GM15510 (cell line): Measurements from ENCODE around the gene SLC9A2.

ENCODE experiments used
- POLR2A ChIP-seq: IDR thresholded peaks from 3 replicates; pipeline ENCODE4 v1.6.1; 2011; ENCODE audit warnings: borderline replicate concordance; ENCODE audit not compliant: insufficient read length; ENCODE audit errors: extremely low read depth

Gene SLC9A2, protein sequence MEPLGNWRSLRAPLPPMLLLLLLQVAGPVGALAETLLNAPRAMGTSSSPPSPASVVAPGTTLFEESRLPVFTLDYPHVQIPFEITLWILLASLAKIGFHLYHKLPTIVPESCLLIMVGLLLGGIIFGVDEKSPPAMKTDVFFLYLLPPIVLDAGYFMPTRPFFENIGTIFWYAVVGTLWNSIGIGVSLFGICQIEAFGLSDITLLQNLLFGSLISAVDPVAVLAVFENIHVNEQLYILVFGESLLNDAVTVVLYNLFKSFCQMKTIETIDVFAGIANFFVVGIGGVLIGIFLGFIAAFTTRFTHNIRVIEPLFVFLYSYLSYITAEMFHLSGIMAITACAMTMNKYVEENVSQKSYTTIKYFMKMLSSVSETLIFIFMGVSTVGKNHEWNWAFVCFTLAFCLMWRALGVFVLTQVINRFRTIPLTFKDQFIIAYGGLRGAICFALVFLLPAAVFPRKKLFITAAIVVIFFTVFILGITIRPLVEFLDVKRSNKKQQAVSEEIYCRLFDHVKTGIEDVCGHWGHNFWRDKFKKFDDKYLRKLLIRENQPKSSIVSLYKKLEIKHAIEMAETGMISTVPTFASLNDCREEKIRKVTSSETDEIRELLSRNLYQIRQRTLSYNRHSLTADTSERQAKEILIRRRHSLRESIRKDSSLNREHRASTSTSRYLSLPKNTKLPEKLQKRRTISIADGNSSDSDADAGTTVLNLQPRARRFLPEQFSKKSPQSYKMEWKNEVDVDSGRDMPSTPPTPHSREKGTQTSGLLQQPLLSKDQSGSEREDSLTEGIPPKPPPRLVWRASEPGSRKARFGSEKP

GRCh38 chr2:102619414-102620319 is at the start of gene SLC9A2:
Gene SLC9A2 (plus strand): TSS chr2:102619553. CDS start chr2:102619849, 296 bp downstream.
- no peak for TF ChIP-seq POLR2A

DNA sequence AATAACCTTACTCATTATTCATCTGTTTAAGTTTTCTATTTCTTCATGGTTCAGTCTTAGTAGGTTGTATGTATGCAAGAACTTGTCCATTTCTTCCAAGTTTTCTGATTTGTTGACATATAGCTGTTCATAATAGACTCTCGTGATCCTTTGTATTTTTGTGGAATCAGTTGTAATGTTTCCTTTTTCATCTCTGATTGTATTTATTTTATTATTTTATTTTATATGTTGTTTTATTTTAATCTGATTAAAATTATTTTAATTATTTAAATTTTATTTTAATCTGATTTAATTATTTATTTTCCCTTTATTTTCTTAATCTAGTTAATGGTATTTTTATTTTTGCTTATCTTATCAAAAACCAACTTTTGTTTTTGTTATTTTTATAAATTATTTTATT is 43.5 kb upstream of the SLC9A2 start:
- TF ChIP-seq POLR2A, result no peak

DNA sequence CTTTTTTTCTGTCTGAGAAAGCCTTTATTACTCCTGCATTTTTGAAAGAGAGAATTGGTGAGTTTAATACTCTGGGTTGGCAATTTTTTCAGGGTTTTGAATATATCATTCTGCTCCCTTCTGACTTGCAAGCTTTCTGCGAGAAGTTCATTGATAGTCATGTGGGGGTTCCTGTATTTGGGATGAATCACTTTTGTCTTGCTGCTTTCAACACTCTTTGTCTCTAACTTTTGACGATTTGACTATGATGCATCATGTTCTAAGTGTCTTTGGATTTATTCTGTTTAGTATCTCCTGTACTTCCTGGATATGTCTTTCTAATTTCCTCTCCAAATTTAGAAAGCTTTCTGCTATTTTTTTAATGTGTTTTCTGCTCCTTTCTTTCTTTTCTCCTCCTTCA is 41.0 kb upstream of the SLC9A2 start:
- TF ChIP-seq POLR2A, result no peak

GRCh38 chr2:102581911-102582310 is 37.4 kb upstream of the SLC9A2 start:
- TF ChIP-seq POLR2A, result no peak

GRCh38 chr2:102582845-102583244 is 36.5 kb upstream of the SLC9A2 start:
- TF ChIP-seq POLR2A, result no peak

DNA sequence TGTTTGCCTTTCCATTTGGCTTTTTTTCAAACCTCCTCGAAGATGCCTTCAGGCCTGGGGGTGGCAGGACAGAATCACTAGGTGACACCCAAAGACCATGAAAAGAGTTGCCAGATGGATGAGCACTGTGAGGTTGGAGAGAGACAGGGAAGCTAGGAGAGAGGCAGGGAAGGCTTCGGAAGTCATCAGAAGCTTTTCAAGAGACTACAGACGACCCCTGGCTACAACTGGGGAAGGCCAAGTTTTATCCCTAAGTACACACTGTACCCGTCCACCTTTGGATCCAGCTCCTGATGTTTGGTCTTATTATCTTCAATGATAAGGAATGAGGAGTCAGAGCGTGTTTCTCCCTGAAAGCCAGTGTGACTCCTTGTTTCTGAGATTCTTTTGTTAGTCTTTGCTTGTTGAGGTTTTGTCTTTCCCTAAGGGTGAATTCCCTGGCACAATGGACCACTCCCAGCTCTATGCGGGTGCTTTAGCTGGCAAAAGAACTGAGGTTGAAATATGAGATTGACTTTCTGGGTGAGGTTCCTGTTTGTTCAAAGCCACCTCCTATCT is 33.4 kb upstream of the SLC9A2 start:
- TF ChIP-seq POLR2A, result no peak

DNA sequence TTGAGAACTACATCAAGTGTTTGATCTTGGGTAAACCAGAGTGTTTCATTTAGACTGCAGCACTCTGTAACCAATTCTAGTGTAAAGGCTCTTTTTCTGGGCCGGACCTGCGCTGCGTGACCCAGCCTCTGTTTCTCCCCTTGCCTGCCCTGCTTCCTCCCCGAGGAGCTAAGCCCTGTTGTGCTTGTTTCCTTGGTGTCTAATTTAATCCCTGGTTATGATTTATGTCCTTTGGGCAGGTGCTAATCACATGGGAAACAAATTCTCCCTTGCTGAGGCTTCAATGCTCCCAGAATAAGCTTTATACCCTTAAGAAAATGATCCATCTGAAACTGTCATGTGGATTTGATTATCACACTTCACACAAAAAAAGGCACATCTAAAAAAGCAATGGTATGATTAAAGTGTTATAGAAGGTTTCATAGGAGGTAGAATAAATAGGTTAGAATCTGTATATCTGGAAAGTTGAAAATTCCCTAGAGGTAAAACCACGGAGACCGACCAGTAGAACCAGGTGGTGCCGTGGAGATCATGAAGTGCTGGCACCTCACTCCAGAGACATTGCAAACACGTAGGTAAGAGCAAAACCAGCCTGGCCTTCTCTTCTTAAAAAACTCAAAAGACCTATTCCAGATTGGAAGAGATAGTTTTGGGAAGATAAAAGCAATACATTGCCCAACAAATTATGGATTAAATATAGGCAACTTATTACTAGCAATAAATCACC is 31.0 kb upstream of the SLC9A2 start:
- TF ChIP-seq POLR2A, result no peak

DNA sequence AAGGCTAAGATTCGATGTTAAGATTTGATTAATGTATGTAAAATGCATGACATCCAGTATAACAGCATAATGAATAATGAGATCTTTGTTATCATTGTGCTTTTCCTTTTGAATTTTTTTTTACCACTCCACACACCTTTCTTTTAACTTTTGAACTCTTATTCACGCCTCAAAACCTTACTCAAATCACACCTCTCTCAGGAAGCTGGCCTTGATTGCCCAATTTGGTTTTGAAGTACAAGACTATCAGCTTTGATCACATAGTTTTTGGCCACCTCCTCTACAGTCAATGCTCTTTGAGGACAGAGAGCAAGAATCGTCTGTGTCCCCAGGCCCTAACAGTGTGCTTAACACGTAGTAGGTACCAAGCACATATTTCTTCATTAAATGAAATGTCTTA is 29.9 kb upstream of the SLC9A2 start:
- no peak for TF ChIP-seq POLR2A

DNA sequence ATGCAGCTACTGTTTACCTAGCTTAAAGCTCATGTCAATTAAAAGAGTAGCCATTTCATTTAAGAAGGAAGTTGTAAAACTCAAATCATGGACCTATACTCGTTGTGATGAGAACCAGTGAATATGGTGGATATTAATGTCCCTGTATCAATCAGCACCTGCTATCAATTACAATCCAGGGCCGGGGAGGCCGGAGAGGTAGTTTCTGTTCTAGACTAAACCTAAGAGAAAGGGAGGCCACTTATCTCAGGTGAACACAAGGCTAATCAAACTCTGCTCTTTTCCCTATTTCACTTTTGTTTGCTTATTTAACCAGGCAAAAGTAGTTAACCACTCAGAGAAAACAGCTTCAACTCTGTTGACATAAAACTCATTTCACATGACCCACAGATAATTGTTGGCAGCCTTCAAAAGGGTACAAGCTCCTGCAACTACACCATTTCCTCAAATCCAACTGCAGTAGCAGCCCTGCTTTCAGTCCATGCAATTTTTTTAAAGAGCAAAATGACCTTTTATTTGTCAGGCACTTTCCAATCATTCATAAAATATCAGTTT is 27.8 kb upstream of the SLC9A2 start:
- no peak for TF ChIP-seq POLR2A

DNA sequence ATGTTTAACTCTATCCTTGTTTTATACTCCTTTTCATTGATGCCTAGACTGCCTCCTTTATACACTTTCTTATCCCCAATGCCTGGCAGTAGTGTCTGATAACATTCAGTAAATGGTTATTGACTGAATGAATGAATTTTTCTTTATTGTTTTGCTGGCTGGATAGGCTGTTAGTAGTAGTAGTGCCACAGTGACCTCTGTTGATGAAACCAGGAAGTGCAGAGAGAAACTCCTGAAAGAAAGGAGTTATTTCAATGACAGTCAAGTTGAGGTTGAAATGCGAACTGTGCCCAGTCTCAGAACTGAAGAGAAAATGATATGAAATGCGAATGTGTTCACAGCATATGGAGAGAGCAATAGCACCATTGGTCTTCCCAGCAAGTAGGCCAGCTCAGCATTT is 26.8 kb upstream of the SLC9A2 start:
- no peak for TF ChIP-seq POLR2A

DNA sequence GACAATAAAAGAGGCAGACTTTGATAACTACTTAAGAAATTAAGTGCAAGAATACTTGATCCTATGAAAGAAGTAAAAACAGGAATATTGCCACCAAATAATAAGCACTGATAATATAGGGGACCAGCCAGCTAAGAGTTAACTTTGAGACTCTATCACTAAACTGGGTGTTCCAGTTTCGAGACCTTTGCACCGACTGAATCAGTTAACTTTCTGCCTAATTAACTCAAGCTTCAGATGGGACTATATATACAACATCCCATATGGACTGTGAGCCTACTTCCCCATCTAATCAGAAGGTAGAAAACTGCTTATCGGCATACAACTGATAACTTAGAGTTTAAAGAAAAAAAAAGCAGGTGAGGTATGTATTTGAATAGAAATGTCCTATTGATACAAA is 25.8 kb upstream of the SLC9A2 start:
- TF ChIP-seq POLR2A, result no peak

- no peak for TF ChIP-seq POLR2A
Observed at GRCh38 chr2:102594445-102595016, 24.8 kb upstream of the SLC9A2 start.

DNA sequence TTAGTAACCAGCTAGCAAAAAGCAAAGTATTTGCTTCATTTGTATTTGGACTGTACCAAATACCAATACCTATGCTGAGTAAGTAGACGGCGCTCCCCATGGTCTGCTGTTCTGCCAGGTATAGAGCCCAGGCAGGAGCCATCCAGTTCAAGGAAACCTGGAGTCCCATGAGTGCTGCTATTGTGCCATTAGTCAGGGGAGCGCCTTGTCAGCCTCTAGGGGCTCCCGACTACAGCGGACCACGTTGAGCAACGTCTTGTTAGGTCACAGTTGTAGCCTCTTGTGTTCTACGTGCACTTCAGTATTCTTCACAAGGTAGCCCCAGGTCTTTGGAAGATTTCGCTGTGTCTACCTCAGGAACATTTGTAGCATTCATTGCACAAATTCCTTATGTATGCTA is 21.6 kb upstream of the SLC9A2 start:
- TF ChIP-seq POLR2A, result no peak

DNA sequence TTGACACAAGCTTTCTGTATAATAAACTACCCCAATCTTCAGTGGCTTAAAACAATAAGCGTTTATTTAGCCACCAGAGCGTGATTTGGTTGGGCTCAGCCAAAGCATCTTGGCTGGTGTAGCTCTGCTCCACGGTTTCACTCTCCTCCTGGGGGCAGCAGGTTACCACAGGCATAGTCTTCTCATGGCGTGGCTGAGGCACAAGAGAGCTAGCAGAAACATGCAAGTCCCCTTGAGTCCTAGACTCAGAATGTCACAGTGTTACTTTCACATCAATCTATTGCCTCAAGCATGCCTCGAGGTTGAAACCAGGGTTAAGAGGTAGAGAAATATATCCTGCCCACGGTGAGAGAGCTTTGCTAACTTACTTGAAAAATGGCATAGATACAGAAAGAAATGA is 19.9 kb upstream of the SLC9A2 start:
- no peak for TF ChIP-seq POLR2A

GRCh38 chr2:102601730-102602129 is 17.6 kb upstream of the SLC9A2 start:
- no peak for TF ChIP-seq POLR2A
